Natural killer cell (primary cell): ENCODE results near the gene ANGEL1. TPM values are rescaled to one million over a fixed set of nuclear protein-coding genes. Genes with fewer than 3 reads are reported as not detected.
A peak's percentile ranks its signal among the peaks of the same experiment; 100 is the strongest.

Experiments
- ATAC-seq, 3 donors: fragments of 150-1000 bp in 2 of 3; fragments of 200-7000 bp in 1 of 3; cut with Tn5 transposase; 1 replicate in 1 of 3; 2 replicates in 2 of 3; pipeline ENCODE4 v1.10.0; 2021; ENCODE audit warnings: mild to moderate bottlenecking in 2 of 3, moderate library complexity in 2 of 3
- DNase-seq, 2 donors: peaks; one replicate each; pipeline versions ENCODE4 v3.0.0 to v3.0.0-alpha.2; 2013 to 2021; ENCODE audit warnings: mixed read lengths in 1 of 2
- H3K27ac ChIP-seq: one replicate; pipeline ENCODE4 v1.5.1; 2013; ENCODE audit warnings: mild to moderate bottlenecking, low read length
- H3K27me3 ChIP-seq: one replicate; pipeline ENCODE4 v1.6.1; 2013; ENCODE audit warnings: low read length; ENCODE audit not compliant: control insufficient read depth, insufficient read depth
- H3K36me3 ChIP-seq: one replicate; pipeline ENCODE4 v1.6.1; 2013; ENCODE audit warnings: low read length; ENCODE audit not compliant: control insufficient read depth, insufficient read depth
- H3K4me1 ChIP-seq: one replicate; pipeline ENCODE4 v1.6.1; 2013; ENCODE audit warnings: low read length; ENCODE audit not compliant: control insufficient read depth, insufficient read depth
- H3K4me3 ChIP-seq: one replicate; pipeline ENCODE4 v1.5.1; 2013; ENCODE audit warnings: low read length
- H3K9me3 ChIP-seq: one replicate; pipeline ENCODE4 v1.6.1; 2013; ENCODE audit warnings: low read length; ENCODE audit not compliant: control insufficient read depth, insufficient read depth
- H3K27ac Mint-ChIP-seq, 2 donors: one replicate each; pipeline ENCODE4 v1.8.0; 2022; ENCODE audit warnings: mild to moderate bottlenecking in 2 of 2, mixed read lengths in 2 of 2, moderate library complexity in 1 of 2
- H3K27me3 Mint-ChIP-seq, 2 donors: one replicate each; pipeline ENCODE4 v1.8.0; 2022; ENCODE audit warnings: low read depth in 2 of 2, mixed read lengths in 2 of 2
- H3K36me3 Mint-ChIP-seq: one replicate; pipeline ENCODE4 v1.8.0; 2022; ENCODE audit warnings: mixed read lengths
- H3K4me1 Mint-ChIP-seq, 2 donors: one replicate each; pipeline ENCODE4 v1.8.0; 2022; ENCODE audit warnings: mixed read lengths in 2 of 2
- H3K4me3 Mint-ChIP-seq: one replicate; pipeline ENCODE4 v1.8.0; 2022; ENCODE audit warnings: mild to moderate bottlenecking, moderate library complexity, mixed read lengths
- H3K9me3 Mint-ChIP-seq, 2 donors: one replicate each; pipeline ENCODE4 v1.8.0; 2022; ENCODE audit warnings: mixed read lengths in 2 of 2
- CTCF ChIP-seq: fragments of 200-600 bp; IDR thresholded peaks from one replicate; pipeline ENCODE4 v1.8.0; 2022; ENCODE audit warnings: antibody characterized with exemption
- WGBS: methylation state at CpG from one replicate; pipeline ENCODE4 v1.1.7; 2013; ENCODE audit warnings: missing lambda C conversion rate; ENCODE audit not compliant: insufficient coverage; 5-methylcytosine and 5-hydroxymethylcytosine counted together
- intact Hi-C: fragments of 100-400 bp; cut with micrococcal nuclease; formaldehyde crosslinking; loops from one replicate; pipeline ENCODE4 v1.14.2; 2022
- total RNA-seq, 4 donors: library from RNA; stranded (reverse); fragments of 120-200 nt in 1 of 4; gene quantifications; one replicate each; pipeline versions ENCODE4 v1.2.3 to v1.2.4, GENCODE V29; 2013 to 2022

Gene ANGEL1
- total RNA-seq, 3 donors from 2014 or later (not counting 1 experiment from before 2014, with no cell fraction given), result 12.2 to 20.2 (median 17.2) TPM

GRCh38 chr14:76771437-76771980 lies 41.2 kb downstream of the ANGEL1 start:
- no peak for TF ChIP-seq CTCF
- peak overlapping the region in 1 of 2 donors; percentile 87 for H3K27ac Mint-ChIP-seq
- Histone ChIP-seq H3K4me1 (peaks cover 41% of the 10 kb centered on the region), H3K9me3 (no peaks in the 10 kb centered on the region), H3K27me3 (no peaks in the 10 kb centered on the region), H3K36me3 (no peaks in the 10 kb centered on the region), H3K27ac (no peak overlapping the region), H3K4me3 (no peak overlapping the region)
- intact Hi-C loops, result no loop called here
- WGBS, result 84% methylated on average over 9 of the region's 9 CpGs
- no peaks in the 10 kb centered on the region for H3K27me3 Mint-ChIP-seq
- H3K36me3 Mint-ChIP-seq, result no peaks in the 10 kb centered on the region
- H3K9me3 Mint-ChIP-seq, result no peaks in the 10 kb centered on the region
- DNase-seq, result no peak
- H3K4me1 Mint-ChIP-seq, result peaks cover 0 to 25% of the 10 kb centered on the region in 2 donors
- H3K4me3 Mint-ChIP-seq, result no peak overlapping the region
- ATAC-seq, result no peak

- no peak for TF ChIP-seq CTCF
- no peak overlapping the region for H3K27ac ChIP-seq
- DNase-seq (no peak), ATAC-seq (no peak)
- 92% methylated on average over 10 of the region's 10 CpGs for WGBS
- H3K36me3 ChIP-seq, result no peaks in the 10 kb centered on the region
- intact Hi-C loops, result no loop called here
- H3K27me3 Mint-ChIP-seq, result no peaks in the 10 kb centered on the region
- no peaks in the 10 kb centered on the region for H3K9me3 ChIP-seq
- no peaks in the 10 kb centered on the region for H3K27me3 ChIP-seq
- no peaks in the 10 kb centered on the region for H3K36me3 Mint-ChIP-seq
- no peak overlapping the region for H3K4me3 ChIP-seq
- H3K4me1 ChIP-seq, result peaks cover 41% of the 10 kb centered on the region
- no peaks in the 10 kb centered on the region for H3K9me3 Mint-ChIP-seq
- peak overlapping the region in 1 of 2 donors; percentile 87 for H3K27ac Mint-ChIP-seq
- H3K4me1 Mint-ChIP-seq, result peaks cover 0 to 25% of the 10 kb centered on the region in 2 donors
- no peak overlapping the region for H3K4me3 Mint-ChIP-seq
Measured at GRCh38 chr14:76770521-76771436, 41.9 kb downstream of the ANGEL1 start.

- DNase-seq, result no peak
- no peak overlapping the region for H3K27ac ChIP-seq
Measured at GRCh38 chr14:76769636-76770292, 42.9 kb downstream of the ANGEL1 start.

More at GRCh38 chr14:76769636-76770292, 42.9 kb downstream of the ANGEL1 start:
- no peak overlapping the region for H3K4me3 ChIP-seq
- Mint-ChIP-seq H3K9me3 (no peaks in the 10 kb centered on the region), H3K27me3 (no peaks in the 10 kb centered on the region), H3K4me3 (no peak overlapping the region), H3K36me3 (no peaks in the 10 kb centered on the region), H3K4me1 (peaks cover 0 to 25% of the 10 kb centered on the region in 2 donors), H3K27ac (peak overlapping the region in 1 of 2 donors; percentile 87)
- no peaks in the 10 kb centered on the region for H3K27me3 ChIP-seq
- WGBS, result 97% methylated on average over 18 of the region's 18 CpGs
- H3K9me3 ChIP-seq, result no peaks in the 10 kb centered on the region
- intact Hi-C loops, result loop anchor here (2.0 to 5.0 kb wide), 3 partner anchors 43 to 328 kb away; partner anchors contain the start of genes ANGEL1 and CIPC
- no peaks in the 10 kb centered on the region for H3K36me3 ChIP-seq
- TF ChIP-seq CTCF, result no peak
- ATAC-seq, result no peak
- peaks cover 41% of the 10 kb centered on the region for H3K4me1 ChIP-seq
